PC-3 (cell line): Measurements from ENCODE around the gene ANKS1A. TPM values are rescaled to one million over a fixed set of nuclear protein-coding genes. Genes with fewer than 3 reads are reported as not detected.

Experiments used
- ATAC-seq: fragments of 200-7000 bp; cut with Tn5 transposase; 2 replicates; pipeline ENCODE4 v1.9.1; 2020; ENCODE audit warnings: mild to moderate bottlenecking, moderate library complexity
- BruUV-seq: library from RNA; stranded (reverse); fragments of 400-500 nt; replicated peaks from 2 replicates; lab custom pipeline; 2021; lab: Mats Ljungman, UMichigan
- CTCF ChIA-PET: fragments of 300-600 bp; sonication (Branson Sonifier 250); formaldehyde crosslinking; loops from one replicate; lab custom pipeline; 2022; ENCODE audit warnings: antibody characterized with exemption; lab: Charles Lee
- POLR2A ChIA-PET: fragments of 300-600 bp; sonication (Branson Sonifier 250); formaldehyde crosslinking; loops from one replicate; lab custom pipeline; 2022; ENCODE audit warnings: antibody characterized with exemption; ENCODE audit not compliant: unreplicated experiment; lab: Charles Lee
- DNase-seq: peaks from one replicate; pipeline ENCODE4 v3.0.0-alpha.2; 2015
- H2AFZ ChIP-seq: fragments of 300-600 bp; sonication (generic); 2 replicates; pipeline ENCODE4 v1.6.0; 2016; ENCODE audit warnings: antibody characterized with exemption, low read length
- H3F3A ChIP-seq: fragments of 300-600 bp; sonication (generic); one replicate; pipeline ENCODE4 v1.6.0; 2017; ENCODE audit warnings: antibody characterized with exemption, low read length, control low read depth, mild to moderate bottlenecking; ENCODE audit not compliant: unreplicated experiment
- H3K27ac ChIP-seq: fragments of 300-600 bp; sonication (generic); 2 replicates; pipeline ENCODE4 v1.5.1; 2016; ENCODE audit warnings: mild to moderate bottlenecking, low read length
- H3K27me3 ChIP-seq: fragments of 300-600 bp; sonication (generic); 2 replicates; pipeline ENCODE4 v1.6.1; 2016; ENCODE audit warnings: low read length, mixed read lengths
- H3K36me3 ChIP-seq: fragments of 300-600 bp; sonication (generic); 2 replicates; pipeline ENCODE4 v1.6.1; 2016; ENCODE audit warnings: low read depth, mixed run types, low read length, mixed read lengths
- H3K4me1 ChIP-seq: fragments of 300-600 bp; sonication (generic); 2 replicates; pipeline ENCODE4 v1.5.1; 2016; ENCODE audit warnings: low read length; ENCODE audit not compliant: insufficient read depth
- H3K4me2 ChIP-seq: fragments of 300-600 bp; sonication (generic); 2 replicates; pipeline ENCODE4 v1.6.0; 2016; ENCODE audit warnings: low read length
- H3K4me3 ChIP-seq: fragments of 300-600 bp; sonication (generic); 2 replicates; pipeline ENCODE4 v1.5.1; 2016; ENCODE audit warnings: mild to moderate bottlenecking, low read length, mixed read lengths
- H3K79me2 ChIP-seq: fragments of 300-600 bp; sonication (generic); 2 replicates; pipeline ENCODE4 v1.6.1; 2017; ENCODE audit warnings: low read length, mixed read lengths
- H3K9ac ChIP-seq: fragments of 300-600 bp; sonication (generic); 2 replicates; pipeline ENCODE4 v1.6.0; 2016; ENCODE audit warnings: mild to moderate bottlenecking, low read length
- H3K9me2 ChIP-seq: fragments of 300-600 bp; sonication (generic); replicated peaks from 2 replicates; pipeline ENCODE4 v1.6.1; 2016; ENCODE audit warnings: mixed run types, low read length, mixed read lengths
- H3K9me3 ChIP-seq: fragments of 300-600 bp; sonication (generic); 2 replicates; pipeline ENCODE4 v1.6.1; 2016; ENCODE audit warnings: low read length, mixed read lengths
- H4K20me1 ChIP-seq: fragments of 300-600 bp; sonication (generic); 2 replicates; pipeline ENCODE4 v1.6.1; 2016; ENCODE audit warnings: low read length, mixed read lengths
- CTCF ChIP-seq: fragments of 300-600 bp; sonication (generic); conservative IDR thresholded peaks from 2 replicates; pipeline ENCODE4 v1.5.1; 2017; ENCODE audit warnings: antibody characterized with exemption, low read depth, mild to moderate bottlenecking, low read length
- EZH2 ChIP-seq: fragments of 300-600 bp; sonication (generic); IDR thresholded peaks from one replicate; pipeline ENCODE4 v1.6.1; 2017; ENCODE audit warnings: antibody characterized with exemption, mild to moderate bottlenecking, low read length; ENCODE audit not compliant: unreplicated experiment
- EZH2phosphoT487 ChIP-seq: fragments of 300-600 bp; sonication (generic); IDR thresholded peaks from 2 replicates; pipeline ENCODE4 v1.6.1; 2018; ENCODE audit warnings: mild to moderate bottlenecking, antibody characterized with exemption, low read length, borderline replicate concordance
- intact Hi-C: fragments of 100-400 bp; cut with micrococcal nuclease; formaldehyde crosslinking; loops from 2 replicates; pipeline ENCODE4 v1.9.0; 2023
- total RNA-seq: library from RNA; depleted of rRNA; stranded (reverse); fragments of >200 nt; gene quantifications from 2 replicates; pipeline ENCODE4 v1.2.3, GENCODE V29; 2014

ANKS1A gene
- total RNA-seq, 1 experiment from 2014 or later = 18.8 TPM

- ATAC-seq (peak; percentile 87), DNase-seq (peak; percentile 74)
- TF ChIP-seq EZH2phosphoT487 (no peak), EZH2 (no peak), CTCF (no peak)
- Histone ChIP-seq H3K27ac (no peak overlapping the region), H3K9ac (no peak overlapping the region), H3K36me3 (peaks cover 4% of the 10 kb centered on the region; the same call in 1 of the 2 replicates), H3K27me3 (no peaks in the 10 kb centered on the region), H4K20me1 (no peaks in the 10 kb centered on the region), H3K4me2 (peak overlapping the region; percentile 1; the same call in 1 of the 2 replicates), H3K9me3 (no peaks in the 10 kb centered on the region), H3K4me3 (no peak overlapping the region), H3K4me1 (peaks cover 25% of the 10 kb centered on the region), H3K9me2 (no peaks in the 10 kb centered on the region), H3F3A (no peaks in the 10 kb centered on the region), H3K79me2 (0 out of 2 replicates have a peak, but pooled peaks cover 8% of the 10 kb centered on the region), H2AFZ (no peak overlapping the region)
- intact Hi-C loops = no loop called here
- CTCF ChIA-PET = interaction anchor here (0.5 kb wide), 1 partner anchor 69 kb away, joined by 4 read pairs; no protein-coding TSS in a partner anchor
- BruUV-seq = no TSS peak
- POLR2A ChIA-PET = no interaction called here
These were observed 33.2 kb downstream of the ANKS1A start for GRCh38 chr6:34922177-34922663.

GRCh38 chr6:34924831-34925625 lies 36.0 kb downstream of the ANKS1A start:
- no peaks in the 10 kb centered on the region for H4K20me1 ChIP-seq
- no peak for ATAC-seq
- intact Hi-C loops = no loop called here
- H3K4me1 ChIP-seq = peaks cover 19% of the 10 kb centered on the region
- no peak overlapping the region for H3K4me3 ChIP-seq
- H3K9me3 ChIP-seq = no peaks in the 10 kb centered on the region
- no peak overlapping the region for H3K4me2 ChIP-seq
- ChIA-PET CTCF (no interaction called here), POLR2A (no interaction called here)
- H3K79me2 ChIP-seq = no peaks in the 10 kb centered on the region
- no TSS peak for BruUV-seq
- H3K9ac ChIP-seq = no peak overlapping the region
- H3K27ac ChIP-seq = no peak overlapping the region
- H2AFZ ChIP-seq = no peak overlapping the region
- TF ChIP-seq EZH2 = no peak
- no peak for TF ChIP-seq EZH2phosphoT487
- no peak for TF ChIP-seq CTCF
- no peaks in the 10 kb centered on the region for H3K36me3 ChIP-seq
- H3F3A ChIP-seq = no peaks in the 10 kb centered on the region
- H3K27me3 ChIP-seq = no peaks in the 10 kb centered on the region
- no peaks in the 10 kb centered on the region for H3K9me2 ChIP-seq
- DNase-seq = no peak

- H3K27me3 ChIP-seq = no peaks in the 10 kb centered on the region
- no peaks in the 10 kb centered on the region for H3K9me2 ChIP-seq
- no peak overlapping the region for H3K27ac ChIP-seq
- H3K79me2 ChIP-seq = no peaks in the 10 kb centered on the region
- H3K4me2 ChIP-seq = no peak overlapping the region
- no peaks in the 10 kb centered on the region for H3K36me3 ChIP-seq
- no peak overlapping the region for H2AFZ ChIP-seq
- peaks cover 19% of the 10 kb centered on the region for H3K4me1 ChIP-seq
- H3K9me3 ChIP-seq = no peaks in the 10 kb centered on the region
- H3K9ac ChIP-seq = no peak overlapping the region
- H3K4me3 ChIP-seq = no peak overlapping the region
- POLR2A ChIA-PET = no interaction called here
- no peaks in the 10 kb centered on the region for H3F3A ChIP-seq
- intact Hi-C loops = no loop called here
- CTCF ChIA-PET = no interaction called here
- ATAC-seq (peak; percentile 53), DNase-seq (peak; percentile 47)
- no TSS peak for BruUV-seq
- TF ChIP-seq EZH2 (no peak), CTCF (no peak), EZH2phosphoT487 (no peak)
- no peaks in the 10 kb centered on the region for H4K20me1 ChIP-seq
These were observed 37.6 kb downstream of the ANKS1A start for GRCh38 chr6:34926655-34927054.
